Adrenal gland (tissue), 5 donors: ENCODE results near the gene RYR2.

Experiments used
- POLR2A ChIP-seq, 2 donors: fragments of 450-650 bp; IDR thresholded peaks; one replicate each; pipeline ENCODE4 v1.6.1; 2017; ENCODE audit warnings: antibody characterized with exemption in 2 of 2, mild to moderate bottlenecking in 2 of 2, moderate library complexity in 1 of 2
- TF ChIP-seq, protein P1 (sequence below), 6 experiments: fragments of 450-650 bp in 4 of 6; fragments of 200-600 bp in 2 of 6; sonication (generic) in 1 of 6; IDR thresholded peaks; 1 replicate in 5 of 6; 2 replicates in 1 of 6; pipeline versions ENCODE4 v1.5.1 to v1.8.0; 2016 to 2021; ENCODE audit warnings: antibody characterized with exemption in 6 of 6, mild to moderate bottlenecking in 2 of 6, moderate library complexity in 1 of 6
- donor health status: DM: no; HTN: no; CAD: no.

DNA sequence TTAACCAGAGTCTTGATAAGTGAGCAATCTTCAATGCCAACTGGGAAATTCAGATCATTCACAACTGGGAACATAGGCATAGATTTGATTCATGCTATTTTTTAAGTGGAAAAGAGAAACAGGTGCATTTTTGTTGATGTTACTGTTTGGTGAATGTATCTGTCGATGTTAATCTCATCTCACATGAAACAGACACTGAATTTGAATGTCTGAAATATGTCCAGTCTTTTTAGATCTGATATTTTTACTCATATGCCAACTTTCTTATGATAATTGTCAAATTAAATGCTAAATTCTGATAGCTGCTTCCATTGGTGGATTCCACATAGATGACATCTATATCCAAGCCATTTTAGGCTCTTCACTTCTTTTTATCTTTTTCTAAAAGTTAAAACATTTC lies 213.1 kb downstream of the RYR2 start:
- TF ChIP-seq, protein P1, sequence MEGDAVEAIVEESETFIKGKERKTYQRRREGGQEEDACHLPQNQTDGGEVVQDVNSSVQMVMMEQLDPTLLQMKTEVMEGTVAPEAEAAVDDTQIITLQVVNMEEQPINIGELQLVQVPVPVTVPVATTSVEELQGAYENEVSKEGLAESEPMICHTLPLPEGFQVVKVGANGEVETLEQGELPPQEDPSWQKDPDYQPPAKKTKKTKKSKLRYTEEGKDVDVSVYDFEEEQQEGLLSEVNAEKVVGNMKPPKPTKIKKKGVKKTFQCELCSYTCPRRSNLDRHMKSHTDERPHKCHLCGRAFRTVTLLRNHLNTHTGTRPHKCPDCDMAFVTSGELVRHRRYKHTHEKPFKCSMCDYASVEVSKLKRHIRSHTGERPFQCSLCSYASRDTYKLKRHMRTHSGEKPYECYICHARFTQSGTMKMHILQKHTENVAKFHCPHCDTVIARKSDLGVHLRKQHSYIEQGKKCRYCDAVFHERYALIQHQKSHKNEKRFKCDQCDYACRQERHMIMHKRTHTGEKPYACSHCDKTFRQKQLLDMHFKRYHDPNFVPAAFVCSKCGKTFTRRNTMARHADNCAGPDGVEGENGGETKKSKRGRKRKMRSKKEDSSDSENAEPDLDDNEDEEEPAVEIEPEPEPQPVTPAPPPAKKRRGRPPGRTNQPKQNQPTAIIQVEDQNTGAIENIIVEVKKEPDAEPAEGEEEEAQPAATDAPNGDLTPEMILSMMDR (IDR thresholded peaks at IDR 0.05) = no peak
- no peak for TF ChIP-seq POLR2A (IDR thresholded peaks at IDR 0.05)
